ENCODE measurements around the gene CCNL1. TPM values are rescaled to one million over a fixed set of nuclear protein-coding genes. Genes with fewer than 3 reads are reported as not detected.

Gene CCNL1
- total and polyA plus RNA-seq, 2 experiments from 2014 or later = 125 to 300 TPM

DNA sequence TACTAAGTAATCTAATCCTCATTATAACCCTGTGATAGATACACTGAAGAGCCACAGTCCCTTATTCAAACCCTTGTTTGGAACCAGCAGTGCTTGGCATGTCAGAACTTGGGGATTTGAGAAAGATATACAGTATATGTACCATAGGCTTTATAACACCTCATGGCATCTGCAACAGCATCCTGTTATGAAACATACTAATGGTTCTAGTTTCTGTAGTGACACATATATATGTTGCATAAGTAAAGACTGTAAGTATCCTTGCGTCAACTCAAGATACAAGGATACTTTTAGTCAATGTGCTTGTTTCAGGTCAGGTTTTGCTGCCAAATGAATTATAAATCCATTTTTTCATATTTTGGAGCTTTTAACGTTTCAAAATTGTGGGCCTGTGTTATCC is 58.5 kb downstream of the CCNL1 start:
- no peak overlapping the region for H3K4me2 ChIP-seq
- peak overlapping the region; percentile 61 for H3K27ac ChIP-seq
- DNase-seq (ENCODE audit: low spot score) = no peak
- no peak overlapping the region for H3K4me3 ChIP-seq
- H3K4me1 ChIP-seq (ENCODE audit: insufficient read depth) = peaks cover 16% of the 10 kb centered on the region
- no peaks in the 10 kb centered on the region for H3K9me2 ChIP-seq (replicated peaks; ENCODE audit: insufficient read depth)
- no peaks in the 10 kb centered on the region for H4K20me1 ChIP-seq (ENCODE audit: insufficient read depth, poor library complexity, severe bottlenecking)
- no peaks in the 10 kb centered on the region for H3K36me3 ChIP-seq (replicated peaks; ENCODE audit: insufficient read depth, low read depth)
- no peaks in the 10 kb centered on the region for H3K79me2 ChIP-seq
- no peaks in the 10 kb centered on the region for H3K9me3 ChIP-seq (ENCODE audit: low read depth)
- H3K27me3 ChIP-seq = no peaks in the 10 kb centered on the region
- H2AFZ ChIP-seq = no peak overlapping the region
- 94% methylated on average over 2 of the region's 2 CpGs for WGBS (ENCODE audit: low lambda C conversion rate, missing lambda C conversion rate)
- TF ChIP-seq EZH2phosphoT487 (IDR thresholded peaks at IDR 0.05; ENCODE audit: low read depth, severe bottlenecking, unreplicated experiment) = no peak
- TF ChIP-seq CTCF (IDR thresholded peaks at IDR 0.05; ENCODE audit: poor library complexity) = no peak
- TF ChIP-seq EZH2 (IDR thresholded peaks at IDR 0.05; ENCODE audit: borderline replicate concordance) = no peak

DNA sequence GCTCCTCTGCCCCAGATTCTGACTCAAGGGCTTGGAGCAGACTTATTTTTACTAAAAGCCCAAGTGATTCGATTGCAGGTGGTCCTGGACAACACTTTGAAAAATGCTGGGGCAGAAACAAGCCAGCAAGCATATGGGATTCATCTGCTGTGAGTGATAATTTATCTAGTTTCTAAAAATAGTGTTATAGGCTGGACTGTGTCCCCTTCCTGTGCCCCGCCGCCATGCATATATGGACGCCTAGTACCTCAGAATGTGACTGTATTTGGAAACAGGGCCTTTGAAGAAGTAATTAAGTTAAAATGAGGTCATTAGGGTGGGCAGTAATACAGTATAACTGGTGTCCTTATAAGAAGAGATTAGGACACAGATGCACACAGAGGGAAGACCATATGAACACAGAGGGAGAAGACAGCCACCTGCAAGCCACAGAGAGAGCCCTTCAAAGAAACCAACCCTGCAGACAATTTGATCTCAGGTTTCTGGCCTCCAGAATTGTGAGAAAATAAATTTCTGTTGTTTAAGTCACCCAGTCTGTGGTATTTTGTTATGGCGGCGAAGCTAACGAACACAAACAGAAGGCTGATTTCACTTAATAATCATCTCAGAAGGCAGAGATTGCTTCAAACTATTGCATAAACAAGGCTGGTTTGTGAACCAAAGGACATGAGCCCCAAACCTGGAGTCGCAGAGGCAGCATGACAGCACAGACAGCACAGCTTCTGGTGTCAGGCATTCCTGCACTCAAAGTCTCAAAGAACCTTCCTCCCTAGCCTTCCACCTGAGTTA is 59.1 kb downstream of the CCNL1 start:
- peaks cover 16% of the 10 kb centered on the region for H3K4me1 ChIP-seq (ENCODE audit: insufficient read depth)
- no peaks in the 10 kb centered on the region for H3K27me3 ChIP-seq
- H3K27ac ChIP-seq = peak overlapping the region; percentile 61
- H3K36me3 ChIP-seq (replicated peaks; ENCODE audit: insufficient read depth, low read depth) = no peaks in the 10 kb centered on the region
- H3K9me3 ChIP-seq (ENCODE audit: low read depth) = no peaks in the 10 kb centered on the region
- H3K4me3 ChIP-seq = no peak overlapping the region
- H4K20me1 ChIP-seq (ENCODE audit: insufficient read depth, poor library complexity, severe bottlenecking) = no peaks in the 10 kb centered on the region
- DNase-seq (ENCODE audit: low spot score) = no peak
- H2AFZ ChIP-seq = no peak overlapping the region
- no peaks in the 10 kb centered on the region for H3K9me2 ChIP-seq (replicated peaks; ENCODE audit: insufficient read depth)
- H3K79me2 ChIP-seq = no peaks in the 10 kb centered on the region
- 72% methylated on average over 8 of the region's 8 CpGs for WGBS (ENCODE audit: low lambda C conversion rate, missing lambda C conversion rate)
- H3K4me2 ChIP-seq = no peak overlapping the region
- TF ChIP-seq EZH2phosphoT487 (IDR thresholded peaks at IDR 0.05; ENCODE audit: low read depth, severe bottlenecking, unreplicated experiment) (no peak), EZH2 (IDR thresholded peaks at IDR 0.05; ENCODE audit: borderline replicate concordance) (no peak), CTCF (IDR thresholded peaks at IDR 0.05; ENCODE audit: poor library complexity) (no peak)

GRCh38 chr3:157100096-157100477 is 59.9 kb downstream of the CCNL1 start:
- 95% methylated on average over 4 of the region's 4 CpGs for WGBS (ENCODE audit: low lambda C conversion rate, missing lambda C conversion rate)
- no peak for DNase-seq (ENCODE audit: low spot score)
- no peaks in the 10 kb centered on the region for H3K79me2 ChIP-seq
- TF ChIP-seq CTCF (IDR thresholded peaks at IDR 0.05; ENCODE audit: poor library complexity) (no peak), EZH2phosphoT487 (IDR thresholded peaks at IDR 0.05; ENCODE audit: low read depth, severe bottlenecking, unreplicated experiment) (no peak), EZH2 (IDR thresholded peaks at IDR 0.05; ENCODE audit: borderline replicate concordance) (no peak)
- H3K9me3 ChIP-seq (ENCODE audit: low read depth) = no peaks in the 10 kb centered on the region
- no peaks in the 10 kb centered on the region for H4K20me1 ChIP-seq (ENCODE audit: insufficient read depth, poor library complexity, severe bottlenecking)
- H3K27me3 ChIP-seq = no peaks in the 10 kb centered on the region
- no peak overlapping the region for H3K4me3 ChIP-seq
- H2AFZ ChIP-seq = no peak overlapping the region
- H3K4me2 ChIP-seq = no peak overlapping the region
- H3K4me1 ChIP-seq (ENCODE audit: insufficient read depth) = peaks cover 15% of the 10 kb centered on the region
- H3K27ac ChIP-seq = peak overlapping the region; percentile 61
- no peaks in the 10 kb centered on the region for H3K9me2 ChIP-seq (replicated peaks; ENCODE audit: insufficient read depth)
- H3K36me3 ChIP-seq (replicated peaks; ENCODE audit: insufficient read depth, low read depth) = no peaks in the 10 kb centered on the region

Data from hepatocyte (in vitro differentiated cells).